Posterior cingulate gyrus (tissue), 11 donors: ENCODE measurements around the gene CFAP157.

Source experiments
- DNase-seq, 10 donors: peaks; one replicate each; pipeline versions ENCODE4 v3.0.0 to v3.0.0-alpha.2; 2020 to 2021; ENCODE audit warnings: mixed read lengths in 3 of 10
- intact Hi-C: fragments of 100-400 bp; cut with DNase I; formaldehyde crosslinking; loops from one replicate; pipeline ENCODE4 v1.15.1; 2023

The CFAP157 gene

DNA sequence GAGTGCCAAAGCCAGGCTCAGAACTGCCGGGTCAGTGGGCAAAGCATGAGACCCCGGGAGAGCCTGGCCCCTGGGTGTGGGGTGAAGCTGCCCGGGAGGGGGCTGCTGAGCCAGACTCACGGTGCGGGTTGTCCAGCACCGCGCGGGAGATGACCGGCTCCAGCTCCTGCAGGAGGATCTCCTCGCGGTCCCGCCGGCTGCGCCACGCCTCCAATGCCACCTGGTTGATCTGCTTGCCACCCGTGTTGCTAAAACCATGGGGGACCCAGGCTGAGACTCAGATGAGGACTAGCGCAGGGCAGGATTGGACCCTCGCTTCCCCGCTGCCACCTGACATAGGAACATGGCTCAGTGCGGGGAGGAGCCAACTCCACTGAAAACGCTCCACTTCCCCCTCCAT, 25.7 kb downstream of the CFAP157 start:
- intact Hi-C loops: loop anchor here (5.0 kb wide), 1 partner anchor 120 kb away; the partner anchor contains the start of gene STXBP1
- no peak for DNase-seq

DNA sequence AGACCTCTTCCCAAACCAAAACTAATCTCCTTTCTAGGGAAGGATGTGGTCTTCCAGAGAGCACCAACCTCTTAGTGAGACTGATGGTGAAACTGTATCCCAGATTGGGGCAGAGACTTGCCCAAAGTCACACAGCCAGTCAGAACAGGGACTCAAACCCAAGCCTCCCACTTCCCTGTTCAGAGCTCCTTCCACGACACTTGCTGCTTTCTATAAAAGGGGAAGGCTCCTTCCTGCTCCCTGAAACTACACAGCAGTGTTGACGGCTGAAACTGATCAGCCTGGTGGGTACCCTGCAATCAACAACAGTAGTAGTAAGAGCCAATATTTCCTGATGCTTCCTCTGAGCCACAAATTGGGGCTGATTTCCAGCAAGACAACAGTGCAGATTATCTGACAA, 26.8 kb downstream of the CFAP157 start:
- DNase-seq: no peak
- intact Hi-C loops: loop anchor here (5.0 kb wide), 1 partner anchor 121 kb away; the partner anchor contains the start of gene STXBP1

DNA sequence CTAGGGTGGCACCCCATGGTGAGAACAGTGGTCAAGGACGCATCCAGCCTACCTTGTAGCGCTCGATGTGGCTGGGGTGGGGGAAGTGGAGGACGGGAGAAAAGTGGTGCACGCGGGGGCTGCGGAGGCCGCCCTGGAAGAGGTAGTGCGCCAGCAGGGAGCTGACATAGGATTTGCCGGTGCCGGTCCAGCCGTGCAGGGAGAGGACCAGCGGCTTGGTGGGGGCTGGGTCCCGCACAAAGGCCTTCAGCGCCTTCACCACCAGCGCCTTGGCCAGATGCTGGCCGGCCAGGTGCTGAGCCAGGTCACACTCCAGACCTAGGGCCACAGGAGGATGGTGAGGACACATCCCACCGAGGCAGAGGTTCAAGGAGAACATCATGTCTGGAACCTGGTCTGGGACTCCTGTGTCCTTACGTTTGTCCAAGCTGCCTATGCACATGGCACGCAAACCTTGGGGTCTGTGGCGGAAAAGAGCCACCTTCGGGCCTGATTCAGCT, 27.5 kb downstream of the CFAP157 start:
- intact Hi-C loops: loop anchor here (5.0 kb wide), 1 partner anchor 122 kb away; the partner anchor contains the start of gene STXBP1
- DNase-seq: peak in 3 of 10 donors; percentile 83 to 89 (median 87)

- peak; percentile 96 to 100 (median 98) for DNase-seq
- intact Hi-C loops: loop anchor here (1.0 to 5.0 kb wide), 4 partner anchors 50 to 187 kb away; partner anchors contain the start of gene STXBP1
These were observed 28.1 kb downstream of the CFAP157 start, which contains the start of gene TOR2A for GRCh38 chr9:127734747-127735529. Gene TOR2A, minus strand, starts transcription at chr9:127735294. Its CDS starts 24 bp downstream, at chr9:127735270.

- intact Hi-C loops: loop anchor here (1.0 to 5.0 kb wide), 3 partner anchors 50 to 187 kb away; no protein-coding TSS in a partner anchor
- DNase-seq: no peak
These were observed 28.9 kb downstream of the CFAP157 start for GRCh38 chr9:127735530-127736185.

DNA sequence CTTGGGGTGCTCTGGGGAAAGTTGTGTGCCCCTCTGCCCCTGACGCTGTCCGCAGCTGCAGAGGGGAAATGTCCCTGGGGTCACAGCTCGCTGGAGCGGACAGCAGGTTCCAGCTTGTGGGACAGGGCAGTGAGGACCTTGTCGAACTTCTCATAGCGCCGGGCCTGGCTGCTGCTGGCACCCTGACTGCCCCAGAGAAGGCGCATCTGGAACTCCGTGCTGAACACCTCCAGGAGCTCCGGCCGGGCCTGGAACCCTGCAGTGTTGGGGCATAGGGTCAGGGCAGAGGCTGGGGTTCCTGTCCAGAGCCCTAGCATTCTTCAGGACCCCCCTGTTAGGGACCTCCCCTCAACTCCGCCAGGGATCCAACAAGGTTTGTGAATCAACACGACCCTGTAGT, 31.9 kb downstream of the CFAP157 start:
- no peak for DNase-seq
- intact Hi-C loops: loop anchor here (5.0 kb wide), 1 partner anchor 184 kb away; no protein-coding TSS in a partner anchor

GRCh38 chr9:127739614-127740330, 33.0 kb downstream of the CFAP157 start:
- no peak for DNase-seq
- intact Hi-C loops: loop anchor here (5.0 kb wide), 1 partner anchor 183 kb away; no protein-coding TSS in a partner anchor

- intact Hi-C loops: no loop called here
- peak; percentile 53 to 95 (median 83) for DNase-seq
These were observed 35.1 kb downstream of the CFAP157 start for GRCh38 chr9:127741831-127742434.

DNA sequence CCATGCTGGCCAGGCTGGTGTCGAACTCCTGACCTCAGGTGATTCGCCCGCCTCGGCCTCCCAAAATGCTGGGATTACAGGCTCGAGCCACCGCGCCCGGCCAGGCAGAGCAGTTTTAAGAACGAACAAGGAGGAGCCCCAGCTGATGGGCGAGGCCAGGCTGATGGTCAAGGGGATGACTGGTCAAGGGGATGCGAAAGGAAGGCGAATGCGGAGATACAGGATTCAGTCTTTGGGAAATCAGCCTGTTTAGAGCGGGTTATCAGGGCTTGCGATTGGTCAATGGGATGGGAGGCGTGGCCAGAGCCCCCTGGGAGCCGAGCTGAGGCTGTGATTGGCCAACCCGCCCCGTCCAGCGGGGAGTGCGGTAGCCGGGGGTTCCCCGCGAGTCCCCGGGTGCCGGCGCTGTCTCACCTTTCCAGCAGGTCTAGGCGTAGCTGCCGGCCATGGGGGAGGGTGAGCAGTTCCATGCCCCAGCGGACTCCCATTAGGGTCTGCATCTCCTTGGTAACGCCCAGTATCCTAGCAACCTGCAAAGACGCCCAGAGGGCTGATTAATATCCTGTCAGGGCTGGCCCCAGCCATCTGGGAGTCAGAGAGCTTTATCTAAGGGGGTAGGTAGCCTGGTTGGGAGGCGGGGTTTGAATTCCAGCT, 35.8 kb downstream of the CFAP157 start:
- peak in 4 of 10 donors; percentile 22 to 86 (median 48) for DNase-seq
- intact Hi-C loops: no loop called here

DNA sequence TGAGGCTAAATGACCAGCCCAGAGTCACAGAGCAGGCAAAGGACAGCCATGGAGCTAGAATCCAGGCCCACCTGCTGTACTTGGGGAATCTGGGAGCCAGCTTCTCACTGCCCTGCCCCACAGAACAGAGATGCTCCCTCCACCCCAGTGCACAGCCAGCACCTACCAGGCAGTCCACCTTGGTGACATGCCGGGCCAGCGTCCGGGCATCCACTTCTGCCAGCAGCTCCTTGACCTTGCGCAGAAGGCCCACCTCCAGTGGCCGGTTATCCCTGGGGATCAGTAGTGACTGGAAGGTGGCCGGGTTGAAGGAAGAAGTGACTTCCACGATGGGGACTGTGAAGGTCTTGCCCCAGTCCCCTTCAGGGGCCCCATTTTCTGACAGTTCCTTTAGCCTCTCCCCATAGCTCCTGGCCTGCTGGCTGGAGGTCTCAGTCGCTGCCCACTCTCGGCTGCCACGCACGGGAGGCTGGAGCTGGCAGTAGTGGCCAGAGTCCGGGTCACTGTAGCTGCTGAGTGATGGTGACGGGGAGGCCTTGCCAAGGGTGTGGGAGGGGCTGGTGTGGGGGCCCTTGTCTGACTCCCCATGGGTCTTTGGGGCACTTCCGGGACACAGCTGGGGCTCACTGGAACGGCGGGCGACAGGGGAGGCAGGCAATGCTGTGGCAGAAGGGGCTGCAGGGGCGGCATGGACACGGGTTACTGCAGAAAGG, 37.8 kb downstream of the CFAP157 start:
- intact Hi-C loops: no loop called here
- DNase-seq: no peak

DNA sequence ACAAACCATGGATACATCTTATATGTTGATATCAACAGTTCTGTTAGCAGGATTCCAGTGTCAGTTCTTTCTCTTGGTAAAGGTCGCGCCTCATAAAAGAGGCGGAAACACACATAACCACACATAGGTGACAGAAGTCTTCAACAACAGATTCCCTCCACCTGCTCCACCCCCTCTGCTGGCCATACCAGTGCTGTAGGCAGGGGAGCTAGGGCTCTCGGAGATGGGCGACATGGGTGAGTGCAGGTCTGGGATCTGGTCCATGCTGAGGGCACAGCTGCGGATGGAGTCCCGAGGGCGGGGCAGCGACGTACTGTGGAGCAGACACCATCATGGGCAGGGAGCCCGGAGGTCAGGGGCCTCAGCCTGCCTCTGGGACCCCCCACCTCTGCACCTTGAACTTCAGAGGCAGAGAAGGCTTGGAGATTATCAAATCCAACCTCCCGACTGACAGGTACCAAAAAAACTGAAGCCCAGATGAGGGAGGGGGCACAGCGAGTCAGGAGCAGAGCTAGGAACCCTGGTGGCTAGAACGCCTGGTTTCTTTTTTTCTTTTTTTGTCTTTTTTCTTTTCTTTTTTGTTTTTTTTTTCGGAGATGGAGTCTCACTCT, 40.3 kb downstream of the CFAP157 start:
- intact Hi-C loops: no loop called here
- no peak for DNase-seq

DNA sequence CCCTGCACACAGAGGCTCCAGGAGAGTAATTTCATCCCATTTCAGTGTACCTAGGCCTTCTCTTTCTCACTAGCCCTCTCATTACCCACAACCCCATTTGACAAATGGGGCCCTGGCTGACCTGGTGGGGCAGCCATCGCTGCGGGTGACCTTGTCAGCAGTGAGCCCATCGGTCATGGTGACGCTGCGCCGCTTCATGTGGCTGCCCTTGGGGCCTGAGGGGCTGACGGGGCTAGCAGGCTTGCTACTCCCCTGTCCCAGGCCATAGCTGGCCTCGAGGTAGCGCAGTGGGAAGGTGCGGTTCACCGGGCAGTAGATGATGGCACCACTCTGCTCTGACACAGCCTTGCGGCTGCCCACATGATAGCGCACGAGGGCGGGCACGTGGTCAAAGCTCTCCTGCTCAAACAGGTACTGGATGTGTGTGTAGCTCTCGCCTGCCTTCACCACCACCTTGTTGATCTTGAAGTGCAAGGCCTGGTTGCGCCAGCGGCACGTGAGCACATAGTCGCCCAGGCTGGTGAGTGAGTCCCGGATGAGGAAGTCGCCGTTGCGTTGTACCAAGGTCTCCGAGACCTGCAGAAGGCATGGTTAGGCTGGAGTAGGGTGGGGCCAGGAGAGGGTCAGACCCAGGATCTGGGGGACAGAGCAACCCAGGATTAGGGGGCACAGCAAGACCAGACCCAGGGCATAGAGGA, 42.5 kb downstream of the CFAP157 start:
- no peak for DNase-seq
- intact Hi-C loops: no loop called here

GRCh38 chr9:127751269-127752054, 44.7 kb downstream of the CFAP157 start:
- intact Hi-C loops: no loop called here
- no peak for DNase-seq

DNA sequence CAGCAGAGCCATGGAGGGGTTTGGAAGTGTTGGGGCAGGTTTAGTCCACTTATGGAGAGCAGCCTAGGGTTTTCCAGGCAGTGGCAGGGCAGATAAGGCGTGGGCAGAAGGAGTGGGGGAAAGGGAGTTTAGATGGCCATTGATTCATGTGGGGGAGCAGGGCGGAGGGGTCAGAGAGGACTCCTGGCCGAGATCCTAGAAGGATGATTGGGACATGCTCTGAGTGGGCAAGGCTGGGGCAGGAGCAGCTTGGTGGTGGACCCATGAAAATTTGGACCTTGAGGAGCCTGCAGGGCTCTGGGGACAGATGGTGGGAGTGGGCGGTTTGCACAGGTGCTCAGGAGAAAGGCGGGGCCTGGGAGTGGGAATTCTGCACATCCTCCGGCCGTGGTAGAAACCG, 46.4 kb downstream of the CFAP157 start:
- DNase-seq: no peak
- intact Hi-C loops: no loop called here

- no peak for DNase-seq
- intact Hi-C loops: no loop called here
These were observed 46.8 kb downstream of the CFAP157 start for GRCh38 chr9:127753622-127754021.

DNA sequence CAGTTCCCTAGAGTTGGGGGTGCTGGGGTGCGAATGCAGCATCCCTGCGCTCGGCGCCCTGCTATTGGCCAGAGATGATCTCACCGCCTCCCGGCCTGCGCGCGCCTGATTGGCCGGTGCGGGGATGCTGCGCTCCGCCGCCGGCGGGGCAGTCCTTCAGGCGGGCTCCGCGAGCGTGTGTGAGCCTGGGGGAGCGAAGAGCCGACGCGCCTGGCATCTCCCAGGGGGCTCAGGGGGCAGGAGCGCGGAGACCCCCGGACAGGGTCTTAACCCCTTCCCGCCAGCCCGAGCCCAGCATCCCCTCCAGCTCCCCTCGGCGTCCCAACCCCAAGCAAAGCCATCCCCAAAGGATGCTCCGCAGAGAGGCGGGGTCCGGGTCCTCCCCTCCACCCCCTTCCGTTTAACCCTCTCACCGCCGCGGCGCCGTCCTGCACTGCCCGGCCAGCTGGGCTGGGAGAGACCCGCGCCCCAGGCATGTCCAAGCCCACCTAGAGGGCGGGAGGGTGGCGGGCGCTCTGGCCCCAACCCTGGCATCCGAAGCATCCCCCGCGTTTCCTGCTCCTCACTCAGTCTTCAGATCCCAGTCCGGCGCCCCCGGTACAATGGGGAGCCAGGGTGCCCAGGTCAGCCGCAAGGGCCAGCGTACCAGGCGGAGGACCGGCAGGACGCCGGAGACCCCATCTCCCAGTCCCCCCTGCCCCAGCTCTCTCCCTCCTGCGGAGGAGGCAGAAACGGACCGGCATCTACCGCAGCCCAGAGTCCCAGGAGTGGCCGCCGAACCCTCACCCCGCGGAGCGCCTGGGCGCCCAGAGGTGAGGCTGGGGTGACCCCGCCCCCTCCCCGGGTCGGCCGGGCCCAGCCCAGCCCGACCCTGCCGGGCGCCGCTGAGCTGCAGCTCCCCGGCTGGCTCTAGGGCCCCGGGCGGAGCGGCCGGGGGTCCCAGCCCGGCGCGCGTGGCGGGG, 47.6 kb downstream of the CFAP157 start:
- DNase-seq: peak; percentile 56 to 98 (median 81)
- intact Hi-C loops: no loop called here
